BLaER1 (cell line): Measurements from ENCODE around the gene FAM177A1.
"Not testable (repeated sequence)": the region's sequence is repeated elsewhere in the genome, so short reads cannot be mapped to it uniquely, and the experiment has no call there.

Experiments used
- H3K27ac ChIP-seq: shearing (Covaris generic); formaldehyde crosslinking; 2 replicates; pipeline ENCODE4 v1.8.1; 2022
- H3K27me3 ChIP-seq: shearing (Covaris generic); formaldehyde crosslinking; 2 replicates; pipeline ENCODE4 v1.8.1; 2022
- H3K36me3 ChIP-seq: shearing (Covaris generic); formaldehyde crosslinking; 2 replicates; pipeline ENCODE4 v1.8.1; 2022
- H3K4me1 ChIP-seq: shearing (Covaris generic); formaldehyde crosslinking; 2 replicates; pipeline ENCODE4 v1.8.1; 2022
- H3K4me2 ChIP-seq: shearing (Covaris generic); formaldehyde crosslinking; 2 replicates; pipeline ENCODE4 v1.8.1; 2022
- H3K4me3 ChIP-seq: shearing (Covaris generic); formaldehyde crosslinking; 2 replicates; pipeline ENCODE4 v1.8.1; 2022
- H3K9ac ChIP-seq: shearing (Covaris generic); formaldehyde crosslinking; 2 replicates; pipeline ENCODE4 v1.8.1; 2022
- H3K9me3 ChIP-seq: shearing (Covaris generic); formaldehyde crosslinking; 2 replicates; pipeline ENCODE4 v1.8.1; 2022
- H4K20me1 ChIP-seq: shearing (Covaris generic); formaldehyde crosslinking; 2 replicates; pipeline ENCODE4 v1.8.1; 2022
- Cebpa-rat ChIP-seq: shearing (Covaris generic); IDR thresholded peaks from 2 replicates; pipeline ENCODE4 v1.8.1; 2022

The FAM177A1 gene

GRCh38 chr14:35068238-35069012 lies 22.4 kb downstream of the FAM177A1 start:
- Histone ChIP-seq H4K20me1 (no peaks in the 10 kb centered on the region), H3K27ac (no peak overlapping the region), H3K4me3 (no peak overlapping the region), H3K27me3 (no peaks in the 10 kb centered on the region), H3K4me2 (no peak overlapping the region), H3K36me3 (peaks cover 20% of the 10 kb centered on the region), H3K9me3 (no peaks in the 10 kb centered on the region), H3K4me1 (no peaks in the 10 kb centered on the region), H3K9ac (no peak overlapping the region)
- no peak for TF ChIP-seq Cebpa-rat

GRCh38 chr14:35072226-35072625 lies 26.2 kb downstream of the FAM177A1 start:
- Histone ChIP-seq H3K27me3 (no peaks in the 10 kb centered on the region), H3K9ac (no peak overlapping the region), H3K4me3 (no peak overlapping the region), H3K27ac (no peak overlapping the region), H4K20me1 (no peaks in the 10 kb centered on the region), H3K9me3 (no peaks in the 10 kb centered on the region), H3K4me1 (no peaks in the 10 kb centered on the region), H3K4me2 (no peak overlapping the region), H3K36me3 (peaks cover 36% of the 10 kb centered on the region)
- no peak for TF ChIP-seq Cebpa-rat

- Histone ChIP-seq H3K27ac (no peak overlapping the region), H3K9ac (no peak overlapping the region), H3K27me3 (no peaks in the 10 kb centered on the region), H3K4me2 (no peak overlapping the region), H3K4me3 (no peak overlapping the region), H3K9me3 (no peaks in the 10 kb centered on the region), H3K36me3 (peaks cover 36% of the 10 kb centered on the region), H4K20me1 (no peaks in the 10 kb centered on the region), H3K4me1 (no peaks in the 10 kb centered on the region)
- TF ChIP-seq Cebpa-rat, result no peak
Measured at GRCh38 chr14:35073486-35073885, 27.4 kb downstream of the FAM177A1 start.

- H3K4me3 ChIP-seq, result no peak overlapping the region
- no peak overlapping the region for H3K4me2 ChIP-seq
- H3K4me1 ChIP-seq, result no peaks in the 10 kb centered on the region
- no peak overlapping the region for H3K27ac ChIP-seq
- H4K20me1 ChIP-seq, result no peaks in the 10 kb centered on the region
- no peak overlapping the region for H3K9ac ChIP-seq
- no peak for TF ChIP-seq Cebpa-rat
- H3K9me3 ChIP-seq, result no peaks in the 10 kb centered on the region
- H3K27me3 ChIP-seq, result no peaks in the 10 kb centered on the region
- peaks cover 42% of the 10 kb centered on the region for H3K36me3 ChIP-seq
Measured at GRCh38 chr14:35078082-35078481, 32.0 kb downstream of the FAM177A1 start.

GRCh38 chr14:35079742-35080141 lies 33.7 kb downstream of the FAM177A1 start:
- TF ChIP-seq Cebpa-rat, result no peak
- Histone ChIP-seq H3K36me3 (peaks cover 44% of the 10 kb centered on the region), H3K9me3 (no peaks in the 10 kb centered on the region), H3K27ac (no peak overlapping the region), H3K4me1 (no peaks in the 10 kb centered on the region), H4K20me1 (no peaks in the 10 kb centered on the region), H3K4me2 (no peak overlapping the region), H3K9ac (no peak overlapping the region), H3K27me3 (no peaks in the 10 kb centered on the region), H3K4me3 (no peak overlapping the region)

GRCh38 chr14:35083530-35084150 lies 37.6 kb downstream of the FAM177A1 start:
- Histone ChIP-seq H3K4me3 (no peak overlapping the region), H3K4me1 (no peaks in the 10 kb centered on the region), H3K36me3 (peaks cover 73% of the 10 kb centered on the region), H3K27me3 (no peaks in the 10 kb centered on the region), H3K9ac (no peak overlapping the region), H3K4me2 (no peak overlapping the region), H3K9me3 (no peaks in the 10 kb centered on the region), H4K20me1 (no peaks in the 10 kb centered on the region), H3K27ac (no peak overlapping the region)
- TF ChIP-seq Cebpa-rat, result no peak

GRCh38 chr14:35085441-35085840 lies 39.4 kb downstream of the FAM177A1 start:
- Histone ChIP-seq H4K20me1 (no peaks in the 10 kb centered on the region), H3K4me2 (no peak overlapping the region), H3K9me3 (no peaks in the 10 kb centered on the region), H3K36me3 (peaks cover 85% of the 10 kb centered on the region), H3K4me3 (no peak overlapping the region), H3K27ac (no peak overlapping the region), H3K9ac (no peak overlapping the region), H3K27me3 (no peaks in the 10 kb centered on the region), H3K4me1 (no peaks in the 10 kb centered on the region)
- no peak for TF ChIP-seq Cebpa-rat

GRCh38 chr14:35088514-35088913 lies 42.4 kb downstream of the FAM177A1 start:
- no peaks in the 10 kb centered on the region for H3K4me1 ChIP-seq
- H3K9ac ChIP-seq, result no peak overlapping the region
- H4K20me1 ChIP-seq, result no peaks in the 10 kb centered on the region
- H3K4me2 ChIP-seq, result no peak overlapping the region
- no peaks in the 10 kb centered on the region for H3K9me3 ChIP-seq
- no peaks in the 10 kb centered on the region for H3K27me3 ChIP-seq
- H3K36me3 ChIP-seq, result peaks cover 98% of the 10 kb centered on the region
- H3K4me3 ChIP-seq, result no peak overlapping the region
- TF ChIP-seq Cebpa-rat, result no peak
- H3K27ac ChIP-seq, result no peak overlapping the region

- H4K20me1 ChIP-seq, H3K27me3 ChIP-seq, H3K4me1 ChIP-seq, H3K4me3 ChIP-seq, H3K27ac ChIP-seq, H3K4me2 ChIP-seq, H3K9ac ChIP-seq, H3K9me3 ChIP-seq: not testable (repeated sequence)
- H3K36me3 ChIP-seq, result peaks cover 91% of the 10 kb centered on the region
Measured at GRCh38 chr14:35094645-35095044, 48.6 kb downstream of the FAM177A1 start.

- no peaks in the 10 kb centered on the region for H4K20me1 ChIP-seq
- H3K27ac ChIP-seq, result no peak overlapping the region
- H3K36me3 ChIP-seq, result peaks cover 93% of the 10 kb centered on the region
- H3K9me3 ChIP-seq, result peaks cover 16% of the 10 kb centered on the region
- TF ChIP-seq Cebpa-rat, result no peak
- no peak overlapping the region for H3K4me2 ChIP-seq
- H3K9ac ChIP-seq, result no peak overlapping the region
- no peaks in the 10 kb centered on the region for H3K27me3 ChIP-seq
- H3K4me3 ChIP-seq, result no peak overlapping the region
- H3K4me1 ChIP-seq, result no peaks in the 10 kb centered on the region
Measured at GRCh38 chr14:35107866-35108265, 61.8 kb downstream of the FAM177A1 start.
